ENCODE measurements around the gene RAD54L.
"Not testable (repeated sequence)": the region's sequence is repeated elsewhere in the genome, so short reads cannot be mapped to it uniquely, and the experiment has no call there.

RAD54L gene

DNA sequence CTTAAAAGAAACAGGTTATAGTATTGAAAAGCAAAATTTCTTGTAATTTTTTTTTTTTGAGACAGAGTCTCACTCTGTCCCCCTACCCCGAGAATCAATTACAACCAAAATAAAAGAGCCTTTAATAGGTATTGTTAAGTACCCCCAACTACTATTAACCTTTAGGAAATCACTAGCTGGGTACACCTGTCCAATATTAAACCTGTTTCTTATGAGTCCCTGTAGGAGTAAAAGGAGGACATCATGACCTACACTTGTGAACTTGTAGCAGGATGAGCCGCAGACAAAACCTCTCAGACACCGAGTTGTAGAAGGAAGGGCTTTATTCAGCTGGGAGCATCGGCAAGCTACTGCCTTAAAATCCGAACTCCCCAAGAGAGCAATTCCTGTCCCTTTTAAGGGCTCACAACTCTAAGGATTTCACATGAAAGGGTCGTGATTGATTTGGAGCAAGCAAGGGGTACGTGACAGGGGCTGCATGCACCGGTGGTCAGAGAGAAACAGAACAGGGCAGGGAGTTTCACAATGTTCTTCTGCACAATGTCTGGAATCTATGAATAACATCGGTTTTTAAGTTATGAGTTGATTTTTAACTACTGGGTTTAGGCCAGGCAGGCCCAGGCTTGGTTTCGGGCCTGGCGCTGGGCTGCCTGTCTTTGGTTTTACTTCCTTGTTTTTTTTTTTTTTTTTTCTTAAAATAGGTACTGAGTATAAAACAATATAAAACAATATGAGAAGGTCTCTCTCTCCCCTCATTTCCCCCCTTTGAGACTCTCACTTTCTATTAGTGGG is 77.9 kb downstream of the RAD54L start:
- not testable (repeated sequence) for DNase-seq
